HCT116 (cell line): Measurements from ENCODE around the gene LCE4A. TPM values are rescaled to one million over a fixed set of nuclear protein-coding genes. Genes with fewer than 3 reads are reported as not detected.

ENCODE experiments used
- ATAC-seq: fragments of 200-7000 bp; cut with Tn5 transposase; 2 replicates; pipeline ENCODE4 v1.9.1; 2020; ENCODE audit warnings: mild to moderate bottlenecking, moderate library complexity
- BruUV-seq: library from RNA; stranded (reverse); fragments of 400-500 nt; replicated peaks from 2 replicates; lab custom pipeline; 2021; lab: Mats Ljungman, UMichigan
- CTCF ChIA-PET: fragments of 300-600 bp; sonication (Branson Sonifier 250); formaldehyde crosslinking; loops from one replicate; lab custom pipeline; 2021; ENCODE audit warnings: antibody characterized with exemption; lab: Charles Lee
- POLR2A ChIA-PET: fragments of 300-600, 350-600 bp; sonication (Branson Sonifier 250); formaldehyde crosslinking; loops from one replicate; lab custom pipeline; 2021; ENCODE audit warnings: antibody characterized with exemption; lab: Charles Lee
- RAD21 ChIA-PET, 2 experiments: fragments of 300-600 bp; sonication (Branson Sonifier 250); formaldehyde crosslinking; loops; one replicate each; lab custom pipeline; 2023; ENCODE audit warnings: low total read pairs in 2 of 2; ENCODE audit not compliant: uncharacterized antibody in 2 of 2, unreplicated experiment in 2 of 2, low non-redundant PET in 1 of 2; lab: Charles Lee
- DNase-seq: peaks from one replicate; pipeline ENCODE4 v3.0.0-alpha.2; 2010; ENCODE audit warnings: low read depth, low spot score
- H2AFZ ChIP-seq: fragments of 200-600 bp; shearing (Covaris generic), sonication (generic); 2 replicates; pipeline ENCODE4 v1.6.1; 2017; ENCODE audit warnings: low read depth, mixed run types, mixed read lengths, antibody characterized with exemption, low read length; ENCODE audit not compliant: poor library complexity, severe bottlenecking
- H3K27ac ChIP-seq: 2 replicates; pipeline ENCODE4 v1.5.1; 2012; ENCODE audit warnings: low read depth, low read length
- H3K27me3 ChIP-seq: fragments of 200-600 bp; sonication (generic); 2 replicates; pipeline ENCODE4 v1.6.1; 2016; ENCODE audit warnings: mixed run types, low read length, mixed read lengths; ENCODE audit not compliant: insufficient read depth
- H3K36me3 ChIP-seq, 2 experiments: fragments of 200-500 bp in 1 of 2; fragments of 200-600 bp in 1 of 2; sonication (Bioruptor generic) in 1 of 2; sonication (generic) in 1 of 2; 2 replicates each; pipeline versions ENCODE4 v1.5.1 to v1.6.1; 2014 to 2016; ENCODE audit warnings: low read length in 2 of 2, inconsistent platforms in 1 of 2, mixed read lengths in 1 of 2, mixed run types in 1 of 2; ENCODE audit not compliant: insufficient read depth in 2 of 2, control insufficient read depth in 1 of 2
- H3K4me1 ChIP-seq, 2 experiments: fragments of 200-600 bp in 1 of 2; sonication (generic) in 1 of 2; 2 replicates each; pipeline versions ENCODE4 v1.5.1 to v1.6.1; 2012 to 2017; ENCODE audit warnings: low read length in 2 of 2, inconsistent platforms in 1 of 2, mild to moderate bottlenecking in 1 of 2, mixed read lengths in 1 of 2, mixed run types in 1 of 2, moderate library complexity in 1 of 2; ENCODE audit not compliant: insufficient read depth in 2 of 2, control insufficient read depth in 1 of 2
- H3K4me2 ChIP-seq: fragments of 200-600 bp; sonication (generic); 2 replicates; pipeline ENCODE4 v1.6.1; 2017; ENCODE audit warnings: mixed run types, low read length, mixed read lengths
- H3K4me3 ChIP-seq, 2 experiments: fragments of 200-600 bp in 1 of 2; sonication (generic) in 1 of 2; replicated peaks in 1 of 2; 2 replicates each; pipeline ENCODE4 v1.5.1; 2011 to 2016; ENCODE audit warnings: low read length in 2 of 2, control low read depth in 1 of 2, low read depth in 1 of 2, mild to moderate bottlenecking in 1 of 2, mixed read lengths in 1 of 2, mixed run types in 1 of 2
- H3K79me2 ChIP-seq: fragments of 200-600 bp; sonication (generic); 2 replicates; pipeline ENCODE4 v1.6.1; 2017; ENCODE audit warnings: mild to moderate bottlenecking, mixed run types, low read length, moderate library complexity, mixed read lengths; ENCODE audit not compliant: insufficient read depth
- H3K9ac ChIP-seq: fragments of 200-600 bp; sonication (generic); 2 replicates; pipeline ENCODE4 v1.6.1; 2016; ENCODE audit warnings: low read length, mixed read lengths
- H3K9me2 ChIP-seq: fragments of 200-600 bp; sonication (generic), shearing (Covaris generic); 2 replicates; pipeline ENCODE4 v1.6.1; 2017; ENCODE audit warnings: mixed run types, mild to moderate bottlenecking, moderate library complexity; ENCODE audit not compliant: insufficient read depth
- H3K9me3 ChIP-seq, 2 experiments: fragments of 200-500 bp in 1 of 2; fragments of 200-600 bp in 1 of 2; sonication (Bioruptor generic) in 1 of 2; sonication (generic) in 1 of 2; 2 replicates each; pipeline ENCODE4 v1.6.1; 2014 to 2017; ENCODE audit warnings: low read length in 2 of 2, mixed read lengths in 2 of 2, inconsistent platforms in 1 of 2, low read depth in 1 of 2, mild to moderate bottlenecking in 1 of 2, mixed run types in 1 of 2, moderate library complexity in 1 of 2; ENCODE audit not compliant: control insufficient read depth in 1 of 2, insufficient read depth in 1 of 2
- H4K20me1 ChIP-seq: fragments of 200-600 bp; sonication (generic), shearing (Covaris generic); 2 replicates; pipeline ENCODE4 v1.6.1; 2017; ENCODE audit warnings: mixed run types, mild to moderate bottlenecking, moderate library complexity; ENCODE audit not compliant: insufficient read depth
- CBX3 ChIP-seq: IDR thresholded peaks from 2 replicates; pipeline ENCODE4 v1.6.1; 2012; ENCODE audit warnings: low read depth
- CEBPB ChIP-seq: IDR thresholded peaks from 2 replicates; pipeline ENCODE4 v1.6.1; 2012; ENCODE audit warnings: low read depth
- EGR1 ChIP-seq: IDR thresholded peaks from 2 replicates; pipeline ENCODE4 v1.6.1; 2012; ENCODE audit warnings: low read depth
- ELF1 ChIP-seq: IDR thresholded peaks from 2 replicates; pipeline ENCODE4 v1.6.1; 2012; ENCODE audit warnings: low read depth, borderline replicate concordance
- EZH2 ChIP-seq: fragments of 200-600 bp; sonication (generic); IDR thresholded peaks from 2 replicates; pipeline ENCODE4 v1.6.1; 2017; ENCODE audit warnings: antibody characterized with exemption, mixed run types
- EZH2phosphoT487 ChIP-seq: fragments of 200-600 bp; IDR thresholded peaks from 2 replicates; pipeline ENCODE4 v1.6.1; 2018; ENCODE audit warnings: antibody characterized with exemption, borderline replicate concordance
- FOSL1 ChIP-seq: IDR thresholded peaks from 2 replicates; pipeline ENCODE4 v1.6.1; 2012; ENCODE audit warnings: low read depth
- JUND ChIP-seq: IDR thresholded peaks from 2 replicates; pipeline ENCODE4 v1.6.1; 2012
- POLR2AphosphoS5 ChIP-seq: IDR thresholded peaks from 2 replicates; pipeline ENCODE4 v1.6.1; 2011; ENCODE audit warnings: mild to moderate bottlenecking, low read depth, low read length, moderate library complexity
- RAD21 ChIP-seq: IDR thresholded peaks from 2 replicates; pipeline ENCODE4 v1.6.1; 2012; ENCODE audit warnings: low read depth, mild to moderate bottlenecking
- SIN3A ChIP-seq: IDR thresholded peaks from 2 replicates; pipeline ENCODE4 v1.6.1; 2012; ENCODE audit warnings: low read depth
- SP1 ChIP-seq: IDR thresholded peaks from 2 replicates; pipeline ENCODE4 v1.6.1; 2012; ENCODE audit warnings: low read depth
- SRF ChIP-seq: IDR thresholded peaks from 2 replicates; pipeline ENCODE4 v1.6.1; 2012; ENCODE audit warnings: low read depth
- YY1 ChIP-seq: IDR thresholded peaks from 2 replicates; pipeline ENCODE4 v1.6.1; 2011; ENCODE audit warnings: low read length, low read depth, moderate library complexity, mild to moderate bottlenecking; ENCODE audit not compliant: insufficient replicate concordance; ENCODE audit errors: extremely low read depth
- ZFX ChIP-seq: fragments of 450-650 bp; IDR thresholded peaks from 2 replicates; pipeline ENCODE4 v1.6.1; 2017
- intact Hi-C: fragments of 100-400 bp; cut with micrococcal nuclease; formaldehyde crosslinking; loops from 2 replicates; pipeline ENCODE4 v1.10.0; 2022
- total RNA-seq: library from RNA; stranded (reverse); gene quantifications from one replicate; pipeline ENCODE4 v1.2.1, GENCODE V29; 2021; ENCODE audit not compliant: unreplicated experiment
- TF ChIP-seq, protein P1 (sequence below): IDR thresholded peaks from 2 replicates; pipeline ENCODE4 v1.6.1; 2012
- TF ChIP-seq, protein P2 (sequence below): IDR thresholded peaks from 2 replicates; pipeline ENCODE4 v1.6.1; 2012

Gene LCE4A
- total RNA-seq, 1 experiment from 2014 or later, result not detected

DNA sequence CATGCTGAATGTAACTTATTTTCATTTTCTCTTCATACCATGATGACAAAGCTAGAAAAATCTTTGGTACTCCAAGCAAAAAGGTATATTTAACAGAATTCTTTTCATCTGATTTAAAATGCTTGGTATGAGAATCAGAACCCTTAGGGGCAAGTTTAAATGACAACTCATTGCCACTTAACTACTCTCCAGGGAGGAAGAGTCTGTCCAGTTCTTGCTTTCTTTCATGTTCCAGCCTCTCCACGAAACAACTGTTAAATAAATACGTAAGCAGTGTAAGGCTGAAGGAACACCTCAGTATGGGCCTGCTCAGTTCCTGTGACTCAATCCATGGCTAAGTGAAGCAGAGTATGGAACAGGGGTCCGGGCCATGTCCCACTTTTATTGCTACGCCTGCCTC is 8.2 kb upstream of the LCE4A start (continued):
- TF ChIP-seq EZH2phosphoT487 (no peak), ELF1 (no peak), CEBPB (no peak), RAD21 (no peak), SP1 (no peak), CBX3 (no peak), EZH2 (no peak), YY1 (no peak), FOSL1 (no peak), JUND (no peak), SRF (no peak), ZFX (no peak)
- TF ChIP-seq, protein P1, sequence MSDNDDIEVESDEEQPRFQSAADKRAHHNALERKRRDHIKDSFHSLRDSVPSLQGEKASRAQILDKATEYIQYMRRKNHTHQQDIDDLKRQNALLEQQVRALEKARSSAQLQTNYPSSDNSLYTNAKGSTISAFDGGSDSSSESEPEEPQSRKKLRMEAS, result no peak
- TF ChIP-seq, protein P2, sequence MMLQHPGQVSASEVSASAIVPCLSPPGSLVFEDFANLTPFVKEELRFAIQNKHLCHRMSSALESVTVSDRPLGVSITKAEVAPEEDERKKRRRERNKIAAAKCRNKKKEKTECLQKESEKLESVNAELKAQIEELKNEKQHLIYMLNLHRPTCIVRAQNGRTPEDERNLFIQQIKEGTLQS, result no peak

DNA sequence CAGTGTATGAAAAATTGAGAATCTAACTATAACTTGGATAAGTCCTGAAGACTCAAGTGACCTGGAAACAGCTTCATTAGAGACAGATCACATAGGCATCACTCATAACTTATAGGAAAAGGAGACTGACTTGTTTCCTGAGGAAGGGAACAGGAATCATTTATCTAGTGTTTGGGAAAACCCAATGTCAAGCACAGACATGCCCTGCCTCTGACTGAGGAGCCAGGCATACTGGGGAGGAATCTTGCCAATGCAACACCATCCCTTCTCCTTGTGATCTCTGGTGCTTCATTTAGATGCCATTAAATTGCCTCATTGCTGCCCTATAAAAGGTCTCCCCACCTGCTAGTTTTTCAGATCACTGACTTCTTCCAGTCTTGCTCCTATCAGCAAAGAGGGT is 10.3 kb downstream of the LCE4A start:
- intact Hi-C loops, result no loop called here
- Histone ChIP-seq H3K9ac (no peak overlapping the region), H3K9me2 (no peaks in the 10 kb centered on the region), H2AFZ (no peak overlapping the region), H3K79me2 (no peaks in the 10 kb centered on the region), H3K27ac (no peak overlapping the region), H3K36me3 (no peaks in the 10 kb centered on the region), H3K4me1 (no peaks in the 10 kb centered on the region), H3K4me2 (no peak overlapping the region), H3K9me3 (peaks cover 0 to 4% of the 10 kb centered on the region in 2 experiments; a peak in 1 of 4 replicates), H4K20me1 (no peaks in the 10 kb centered on the region), H3K4me3 (no peak overlapping the region), H3K27me3 (peaks cover 25% of the 10 kb centered on the region)
- TF ChIP-seq SIN3A (no peak), SP1 (no peak), ELF1 (no peak), CBX3 (no peak), EZH2 (no peak), ZFX (no peak), POLR2AphosphoS5 (no peak), CEBPB (no peak), EGR1 (no peak)
- ChIA-PET POLR2A (no interaction called here), CTCF (no interaction called here), RAD21 (no interaction called here)
- no peak for ATAC-seq
- BruUV-seq, result no TSS peak
- no peak for DNase-seq
